H1 (cell line): Measurements from ENCODE around the gene TMCC3.

Source experiments
- CTCF ChIP-seq, 3 experiments: IDR thresholded peaks; 1 replicate in 2 of 3; 2 replicates in 1 of 3; pipeline versions ENCODE4 v1.5.1 to v1.6.1; 2011; ENCODE audit warnings: low read length in 3 of 3, mild to moderate bottlenecking in 3 of 3, inconsistent platforms in 2 of 3, low read depth in 1 of 3, moderate library complexity in 1 of 3; ENCODE audit not compliant: insufficient read depth in 1 of 3; ENCODE audit errors: control extremely low read depth in 1 of 3
- EGR1 ChIP-seq: IDR thresholded peaks from 2 replicates; pipeline ENCODE4 v1.6.1; 2011; ENCODE audit warnings: low read depth, low read length, borderline replicate concordance
- EZH2 ChIP-seq: fragments of 200-600 bp; sonication (generic); IDR thresholded peaks from 2 replicates; pipeline ENCODE4 v1.7.1; 2012; ENCODE audit warnings: low read depth, mild to moderate bottlenecking, moderate library complexity, low read length, inconsistent platforms; ENCODE audit not compliant: severe bottlenecking
- HDAC6 ChIP-seq: IDR thresholded peaks from one replicate; pipeline ENCODE4 v1.7.1; 2012; ENCODE audit warnings: low read depth, mild to moderate bottlenecking, inconsistent platforms, low read length, moderate library complexity
- KDM1A ChIP-seq: fragments of 200-600, 300-600 bp; sonication (generic); IDR thresholded peaks from 2 replicates; pipeline ENCODE4 v1.7.1; 2016; ENCODE audit warnings: mild to moderate bottlenecking, low read length, borderline replicate concordance
- MAFK ChIP-seq: IDR thresholded peaks from 2 replicates; pipeline ENCODE4 v1.6.1; 2012; ENCODE audit warnings: low read depth, mild to moderate bottlenecking, improper control_type of control experiment, low read length
- POLR2A ChIP-seq, 2 experiments: IDR thresholded peaks; 1 replicate in 1 of 2; 2 replicates in 1 of 2; pipeline ENCODE4 v1.6.1; 2011; ENCODE audit warnings: low read depth in 2 of 2, low read length in 2 of 2, mild to moderate bottlenecking in 2 of 2; ENCODE audit errors: control extremely low read depth in 1 of 2
- POLR2AphosphoS5 ChIP-seq: IDR thresholded peaks from 2 replicates; pipeline ENCODE4 v1.6.1; 2011; ENCODE audit warnings: low read depth, low read length
- RAD21 ChIP-seq, 2 experiments: IDR thresholded peaks in 1 of 2; conservative IDR thresholded peaks in 1 of 2; 2 replicates each; pipeline ENCODE4 v1.6.1; 2011; ENCODE audit warnings: low read depth in 2 of 2, low read length in 2 of 2, improper control_type of control experiment in 1 of 2, inconsistent platforms in 1 of 2, mild to moderate bottlenecking in 1 of 2, moderate library complexity in 1 of 2
- RNF2 ChIP-seq: fragments of 200-900, 300-1000 bp; sonication (generic); IDR thresholded peaks from 2 replicates; pipeline ENCODE4 v1.7.1; 2016; ENCODE audit warnings: borderline replicate concordance, low read depth, mild to moderate bottlenecking, antibody characterized with exemption, low read length; ENCODE audit not compliant: poor library complexity, severe bottlenecking; ENCODE audit errors: missing control alignments
- SRF ChIP-seq: IDR thresholded peaks from 2 replicates; pipeline ENCODE4 v1.6.1; 2011; ENCODE audit warnings: mild to moderate bottlenecking, low read depth, low read length, moderate library complexity
- ZNF274 ChIP-seq: IDR thresholded peaks from 2 replicates; pipeline ENCODE4 v1.7.0; 2012; ENCODE audit warnings: low read length, borderline replicate concordance; ENCODE audit errors: extremely low read depth

GRCh38 chr12:94650143-94651056 lies at the start of gene TMCC3:
- TF ChIP-seq ZNF274 (no peak), HDAC6 (no peak), POLR2A (IDR thresholded peaks at IDR 0.05; ENCODE audit: control extremely low read depth in 1 of 2, low read depth in 2 of 2, low read length in 2 of 2) (no peak), EGR1 (no peak), MAFK (no peak), KDM1A (no peak), POLR2AphosphoS5 (no peak), RNF2 (no peak), EZH2 (no peak), SRF (no peak), RAD21 (IDR thresholded peaks at IDR 0.05 in 1 of 2, conservative IDR thresholded peaks at IDR 0.05 in 1 of 2; ENCODE audit: low read depth in 2 of 2, low read length in 2 of 2) (no peak), CTCF (IDR thresholded peaks at IDR 0.05; ENCODE audit: control extremely low read depth in 1 of 3, insufficient read depth in 1 of 3, low read depth in 1 of 3, low read length in 3 of 3) (no peak)
